HCT116 (cell line): ENCODE data around the gene ESYT3. TPM values are rescaled to one million over a fixed set of nuclear protein-coding genes. Genes with fewer than 3 reads are reported as not detected.

Experiments
- ATAC-seq: fragments of 200-7000 bp; cut with Tn5 transposase; 2 replicates; pipeline ENCODE4 v1.9.1; 2020; ENCODE audit warnings: mild to moderate bottlenecking, moderate library complexity
- BruUV-seq: library from RNA; stranded (reverse); fragments of 400-500 nt; replicated peaks from 2 replicates; lab custom pipeline; 2021; lab: Mats Ljungman, UMichigan
- CTCF ChIA-PET: fragments of 300-600 bp; sonication (Branson Sonifier 250); formaldehyde crosslinking; loops from one replicate; lab custom pipeline; 2021; ENCODE audit warnings: antibody characterized with exemption; lab: Charles Lee
- POLR2A ChIA-PET: fragments of 300-600, 350-600 bp; sonication (Branson Sonifier 250); formaldehyde crosslinking; loops from one replicate; lab custom pipeline; 2021; ENCODE audit warnings: antibody characterized with exemption; lab: Charles Lee
- RAD21 ChIA-PET, 2 experiments: fragments of 300-600 bp; sonication (Branson Sonifier 250); formaldehyde crosslinking; loops; one replicate each; lab custom pipeline; 2023; ENCODE audit warnings: low total read pairs in 2 of 2; ENCODE audit not compliant: uncharacterized antibody in 2 of 2, unreplicated experiment in 2 of 2, low non-redundant PET in 1 of 2; lab: Charles Lee
- DNase-seq: peaks from one replicate; pipeline ENCODE4 v3.0.0-alpha.2; 2010; ENCODE audit warnings: low read depth, low spot score
- H2AFZ ChIP-seq: fragments of 200-600 bp; shearing (Covaris generic), sonication (generic); 2 replicates; pipeline ENCODE4 v1.6.1; 2017; ENCODE audit warnings: low read depth, mixed run types, mixed read lengths, antibody characterized with exemption, low read length; ENCODE audit not compliant: poor library complexity, severe bottlenecking
- H3K27ac ChIP-seq: 2 replicates; pipeline ENCODE4 v1.5.1; 2012; ENCODE audit warnings: low read depth, low read length
- H3K27me3 ChIP-seq: fragments of 200-600 bp; sonication (generic); 2 replicates; pipeline ENCODE4 v1.6.1; 2016; ENCODE audit warnings: mixed run types, low read length, mixed read lengths; ENCODE audit not compliant: insufficient read depth
- H3K36me3 ChIP-seq, 2 experiments: fragments of 200-500 bp in 1 of 2; fragments of 200-600 bp in 1 of 2; sonication (Bioruptor generic) in 1 of 2; sonication (generic) in 1 of 2; 2 replicates each; pipeline versions ENCODE4 v1.5.1 to v1.6.1; 2014 to 2016; ENCODE audit warnings: low read length in 2 of 2, inconsistent platforms in 1 of 2, mixed read lengths in 1 of 2, mixed run types in 1 of 2; ENCODE audit not compliant: insufficient read depth in 2 of 2, control insufficient read depth in 1 of 2
- H3K4me1 ChIP-seq, 2 experiments: fragments of 200-600 bp in 1 of 2; sonication (generic) in 1 of 2; 2 replicates each; pipeline versions ENCODE4 v1.5.1 to v1.6.1; 2012 to 2017; ENCODE audit warnings: low read length in 2 of 2, inconsistent platforms in 1 of 2, mild to moderate bottlenecking in 1 of 2, mixed read lengths in 1 of 2, mixed run types in 1 of 2, moderate library complexity in 1 of 2; ENCODE audit not compliant: insufficient read depth in 2 of 2, control insufficient read depth in 1 of 2
- H3K4me2 ChIP-seq: fragments of 200-600 bp; sonication (generic); 2 replicates; pipeline ENCODE4 v1.6.1; 2017; ENCODE audit warnings: mixed run types, low read length, mixed read lengths
- H3K4me3 ChIP-seq, 2 experiments: fragments of 200-600 bp in 1 of 2; sonication (generic) in 1 of 2; replicated peaks in 1 of 2; 2 replicates each; pipeline ENCODE4 v1.5.1; 2011 to 2016; ENCODE audit warnings: low read length in 2 of 2, control low read depth in 1 of 2, low read depth in 1 of 2, mild to moderate bottlenecking in 1 of 2, mixed read lengths in 1 of 2, mixed run types in 1 of 2
- H3K79me2 ChIP-seq: fragments of 200-600 bp; sonication (generic); 2 replicates; pipeline ENCODE4 v1.6.1; 2017; ENCODE audit warnings: mild to moderate bottlenecking, mixed run types, low read length, moderate library complexity, mixed read lengths; ENCODE audit not compliant: insufficient read depth
- H3K9ac ChIP-seq: fragments of 200-600 bp; sonication (generic); 2 replicates; pipeline ENCODE4 v1.6.1; 2016; ENCODE audit warnings: low read length, mixed read lengths
- H3K9me2 ChIP-seq: fragments of 200-600 bp; sonication (generic), shearing (Covaris generic); 2 replicates; pipeline ENCODE4 v1.6.1; 2017; ENCODE audit warnings: mixed run types, mild to moderate bottlenecking, moderate library complexity; ENCODE audit not compliant: insufficient read depth
- H3K9me3 ChIP-seq, 2 experiments: fragments of 200-500 bp in 1 of 2; fragments of 200-600 bp in 1 of 2; sonication (Bioruptor generic) in 1 of 2; sonication (generic) in 1 of 2; 2 replicates each; pipeline ENCODE4 v1.6.1; 2014 to 2017; ENCODE audit warnings: low read length in 2 of 2, mixed read lengths in 2 of 2, inconsistent platforms in 1 of 2, low read depth in 1 of 2, mild to moderate bottlenecking in 1 of 2, mixed run types in 1 of 2, moderate library complexity in 1 of 2; ENCODE audit not compliant: control insufficient read depth in 1 of 2, insufficient read depth in 1 of 2
- H4K20me1 ChIP-seq: fragments of 200-600 bp; sonication (generic), shearing (Covaris generic); 2 replicates; pipeline ENCODE4 v1.6.1; 2017; ENCODE audit warnings: mixed run types, mild to moderate bottlenecking, moderate library complexity; ENCODE audit not compliant: insufficient read depth
- CEBPB ChIP-seq: IDR thresholded peaks from 2 replicates; pipeline ENCODE4 v1.6.1; 2012; ENCODE audit warnings: low read depth
- EGR1 ChIP-seq: IDR thresholded peaks from 2 replicates; pipeline ENCODE4 v1.6.1; 2012; ENCODE audit warnings: low read depth
- ELF1 ChIP-seq: IDR thresholded peaks from 2 replicates; pipeline ENCODE4 v1.6.1; 2012; ENCODE audit warnings: low read depth, borderline replicate concordance
- EZH2 ChIP-seq: fragments of 200-600 bp; sonication (generic); IDR thresholded peaks from 2 replicates; pipeline ENCODE4 v1.6.1; 2017; ENCODE audit warnings: antibody characterized with exemption, mixed run types
- EZH2phosphoT487 ChIP-seq: fragments of 200-600 bp; IDR thresholded peaks from 2 replicates; pipeline ENCODE4 v1.6.1; 2018; ENCODE audit warnings: antibody characterized with exemption, borderline replicate concordance
- FOSL1 ChIP-seq: IDR thresholded peaks from 2 replicates; pipeline ENCODE4 v1.6.1; 2012; ENCODE audit warnings: low read depth
- SIN3A ChIP-seq: IDR thresholded peaks from 2 replicates; pipeline ENCODE4 v1.6.1; 2012; ENCODE audit warnings: low read depth
- SP1 ChIP-seq: IDR thresholded peaks from 2 replicates; pipeline ENCODE4 v1.6.1; 2012; ENCODE audit warnings: low read depth
- SRF ChIP-seq: IDR thresholded peaks from 2 replicates; pipeline ENCODE4 v1.6.1; 2012; ENCODE audit warnings: low read depth
- YY1 ChIP-seq: IDR thresholded peaks from 2 replicates; pipeline ENCODE4 v1.6.1; 2011; ENCODE audit warnings: low read length, low read depth, moderate library complexity, mild to moderate bottlenecking; ENCODE audit not compliant: insufficient replicate concordance; ENCODE audit errors: extremely low read depth
- ZFX ChIP-seq: fragments of 450-650 bp; IDR thresholded peaks from 2 replicates; pipeline ENCODE4 v1.6.1; 2017
- ZNF274 ChIP-seq: fragments of 200-500 bp; sonication (Bioruptor generic); IDR thresholded peaks from 2 replicates; pipeline ENCODE4 v1.6.1; 2014; ENCODE audit warnings: mild to moderate bottlenecking, low read depth, low read length, inconsistent platforms
- intact Hi-C: fragments of 100-400 bp; cut with micrococcal nuclease; formaldehyde crosslinking; loops from 2 replicates; pipeline ENCODE4 v1.10.0; 2022
- total RNA-seq: library from RNA; stranded (reverse); gene quantifications from one replicate; pipeline ENCODE4 v1.2.1, GENCODE V29; 2021; ENCODE audit not compliant: unreplicated experiment
- TF ChIP-seq, protein P1 (sequence below): IDR thresholded peaks from 2 replicates; pipeline ENCODE4 v1.6.1; 2012; ENCODE audit warnings: low read depth
- TF ChIP-seq, protein P2 (sequence below): IDR thresholded peaks from 2 replicates; pipeline ENCODE4 v1.6.1; 2012
- TF ChIP-seq, protein P3 (sequence below): IDR thresholded peaks from 2 replicates; pipeline ENCODE4 v1.6.1; 2011; ENCODE audit warnings: mild to moderate bottlenecking, low read length, moderate library complexity; ENCODE audit not compliant: insufficient replicate concordance; ENCODE audit errors: extremely low read depth
- TF ChIP-seq, protein P4 (sequence below): IDR thresholded peaks from 2 replicates; pipeline ENCODE4 v1.6.1; 2012
- TF ChIP-seq, protein P5 (sequence below), 3 experiments: fragments of 200-600 bp in 1 of 3; sonication (generic) in 1 of 3; IDR thresholded peaks in 2 of 3; conservative IDR thresholded peaks in 1 of 3; 2 replicates each; pipeline ENCODE4 v1.5.1; 2012 to 2017; ENCODE audit warnings: low read depth in 2 of 3, low read length in 2 of 3, antibody characterized with exemption in 1 of 3, borderline replicate concordance in 1 of 3, control low read depth in 1 of 3, mild to moderate bottlenecking in 1 of 3, mixed read lengths in 1 of 3, mixed run types in 1 of 3, moderate library complexity in 1 of 3; ENCODE audit not compliant: insufficient read depth in 1 of 3

ESYT3 gene
- total RNA-seq, 1 experiment from 2014 or later = 0.05 TPM

DNA sequence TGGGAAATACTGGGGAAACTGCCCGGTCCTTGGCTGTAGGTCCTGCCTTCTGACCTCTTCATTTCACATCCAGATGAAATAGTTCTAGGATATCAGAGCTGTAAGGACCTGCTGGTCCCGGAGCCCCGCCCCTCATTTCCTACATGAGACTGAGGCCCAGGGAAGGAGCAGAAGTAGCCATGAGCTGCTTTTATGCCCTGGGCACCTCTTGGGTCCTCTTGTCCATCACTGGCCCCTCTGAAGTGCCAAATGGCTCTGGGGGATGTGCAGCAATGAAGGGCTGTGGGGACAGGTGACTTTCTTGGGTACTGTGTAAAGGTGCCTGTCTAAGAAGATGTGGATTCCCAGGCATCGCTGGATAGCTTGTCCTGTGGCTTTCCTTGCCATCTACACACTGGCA is 40.3 kb upstream of the ESYT3 start:
- Histone ChIP-seq H3K4me3 (no peak overlapping the region), H3K4me1 (peaks cover 21 to 23% of the 10 kb centered on the region in 2 experiments), H3K79me2 (no peaks in the 10 kb centered on the region), H3K27ac (no peak overlapping the region), H3K9me2 (no peaks in the 10 kb centered on the region), H2AFZ (no peak overlapping the region), H3K36me3 (no peaks in the 10 kb centered on the region), H3K4me2 (no peak overlapping the region), H3K9me3 (no peaks in the 10 kb centered on the region), H3K9ac (no peak overlapping the region), H4K20me1 (no peaks in the 10 kb centered on the region), H3K27me3 (no peaks in the 10 kb centered on the region)
- RAD21 ChIA-PET = no interaction called here
- CTCF ChIA-PET = no interaction called here
- DNase-seq (no peak), ATAC-seq (no peak)
- TF ChIP-seq, protein P1, sequence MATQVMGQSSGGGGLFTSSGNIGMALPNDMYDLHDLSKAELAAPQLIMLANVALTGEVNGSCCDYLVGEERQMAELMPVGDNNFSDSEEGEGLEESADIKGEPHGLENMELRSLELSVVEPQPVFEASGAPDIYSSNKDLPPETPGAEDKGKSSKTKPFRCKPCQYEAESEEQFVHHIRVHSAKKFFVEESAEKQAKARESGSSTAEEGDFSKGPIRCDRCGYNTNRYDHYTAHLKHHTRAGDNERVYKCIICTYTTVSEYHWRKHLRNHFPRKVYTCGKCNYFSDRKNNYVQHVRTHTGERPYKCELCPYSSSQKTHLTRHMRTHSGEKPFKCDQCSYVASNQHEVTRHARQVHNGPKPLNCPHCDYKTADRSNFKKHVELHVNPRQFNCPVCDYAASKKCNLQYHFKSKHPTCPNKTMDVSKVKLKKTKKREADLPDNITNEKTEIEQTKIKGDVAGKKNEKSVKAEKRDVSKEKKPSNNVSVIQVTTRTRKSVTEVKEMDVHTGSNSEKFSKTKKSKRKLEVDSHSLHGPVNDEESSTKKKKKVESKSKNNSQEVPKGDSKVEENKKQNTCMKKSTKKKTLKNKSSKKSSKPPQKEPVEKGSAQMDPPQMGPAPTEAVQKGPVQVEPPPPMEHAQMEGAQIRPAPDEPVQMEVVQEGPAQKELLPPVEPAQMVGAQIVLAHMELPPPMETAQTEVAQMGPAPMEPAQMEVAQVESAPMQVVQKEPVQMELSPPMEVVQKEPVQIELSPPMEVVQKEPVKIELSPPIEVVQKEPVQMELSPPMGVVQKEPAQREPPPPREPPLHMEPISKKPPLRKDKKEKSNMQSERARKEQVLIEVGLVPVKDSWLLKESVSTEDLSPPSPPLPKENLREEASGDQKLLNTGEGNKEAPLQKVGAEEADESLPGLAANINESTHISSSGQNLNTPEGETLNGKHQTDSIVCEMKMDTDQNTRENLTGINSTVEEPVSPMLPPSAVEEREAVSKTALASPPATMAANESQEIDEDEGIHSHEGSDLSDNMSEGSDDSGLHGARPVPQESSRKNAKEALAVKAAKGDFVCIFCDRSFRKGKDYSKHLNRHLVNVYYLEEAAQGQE = no peak
- TF ChIP-seq, protein P2, sequence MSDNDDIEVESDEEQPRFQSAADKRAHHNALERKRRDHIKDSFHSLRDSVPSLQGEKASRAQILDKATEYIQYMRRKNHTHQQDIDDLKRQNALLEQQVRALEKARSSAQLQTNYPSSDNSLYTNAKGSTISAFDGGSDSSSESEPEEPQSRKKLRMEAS = no peak
- TF ChIP-seq ZNF274 (no peak), ZFX (no peak), EGR1 (no peak), SP1 (no peak), FOSL1 (no peak), SIN3A (no peak), EZH2 (no peak), EZH2phosphoT487 (no peak), SRF (no peak), YY1 (no peak), ELF1 (no peak), CEBPB (no peak)
- TF ChIP-seq, protein P3, sequence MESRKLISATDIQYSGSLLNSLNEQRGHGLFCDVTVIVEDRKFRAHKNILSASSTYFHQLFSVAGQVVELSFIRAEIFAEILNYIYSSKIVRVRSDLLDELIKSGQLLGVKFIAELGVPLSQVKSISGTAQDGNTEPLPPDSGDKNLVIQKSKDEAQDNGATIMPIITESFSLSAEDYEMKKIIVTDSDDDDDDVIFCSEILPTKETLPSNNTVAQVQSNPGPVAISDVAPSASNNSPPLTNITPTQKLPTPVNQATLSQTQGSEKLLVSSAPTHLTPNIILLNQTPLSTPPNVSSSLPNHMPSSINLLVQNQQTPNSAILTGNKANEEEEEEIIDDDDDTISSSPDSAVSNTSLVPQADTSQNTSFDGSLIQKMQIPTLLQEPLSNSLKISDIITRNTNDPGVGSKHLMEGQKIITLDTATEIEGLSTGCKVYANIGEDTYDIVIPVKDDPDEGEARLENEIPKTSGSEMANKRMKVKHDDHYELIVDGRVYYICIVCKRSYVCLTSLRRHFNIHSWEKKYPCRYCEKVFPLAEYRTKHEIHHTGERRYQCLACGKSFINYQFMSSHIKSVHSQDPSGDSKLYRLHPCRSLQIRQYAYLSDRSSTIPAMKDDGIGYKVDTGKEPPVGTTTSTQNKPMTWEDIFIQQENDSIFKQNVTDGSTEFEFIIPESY = no peak
- TF ChIP-seq, protein P4, sequence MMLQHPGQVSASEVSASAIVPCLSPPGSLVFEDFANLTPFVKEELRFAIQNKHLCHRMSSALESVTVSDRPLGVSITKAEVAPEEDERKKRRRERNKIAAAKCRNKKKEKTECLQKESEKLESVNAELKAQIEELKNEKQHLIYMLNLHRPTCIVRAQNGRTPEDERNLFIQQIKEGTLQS = no peak
- TF ChIP-seq, protein P5, sequence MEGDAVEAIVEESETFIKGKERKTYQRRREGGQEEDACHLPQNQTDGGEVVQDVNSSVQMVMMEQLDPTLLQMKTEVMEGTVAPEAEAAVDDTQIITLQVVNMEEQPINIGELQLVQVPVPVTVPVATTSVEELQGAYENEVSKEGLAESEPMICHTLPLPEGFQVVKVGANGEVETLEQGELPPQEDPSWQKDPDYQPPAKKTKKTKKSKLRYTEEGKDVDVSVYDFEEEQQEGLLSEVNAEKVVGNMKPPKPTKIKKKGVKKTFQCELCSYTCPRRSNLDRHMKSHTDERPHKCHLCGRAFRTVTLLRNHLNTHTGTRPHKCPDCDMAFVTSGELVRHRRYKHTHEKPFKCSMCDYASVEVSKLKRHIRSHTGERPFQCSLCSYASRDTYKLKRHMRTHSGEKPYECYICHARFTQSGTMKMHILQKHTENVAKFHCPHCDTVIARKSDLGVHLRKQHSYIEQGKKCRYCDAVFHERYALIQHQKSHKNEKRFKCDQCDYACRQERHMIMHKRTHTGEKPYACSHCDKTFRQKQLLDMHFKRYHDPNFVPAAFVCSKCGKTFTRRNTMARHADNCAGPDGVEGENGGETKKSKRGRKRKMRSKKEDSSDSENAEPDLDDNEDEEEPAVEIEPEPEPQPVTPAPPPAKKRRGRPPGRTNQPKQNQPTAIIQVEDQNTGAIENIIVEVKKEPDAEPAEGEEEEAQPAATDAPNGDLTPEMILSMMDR (IDR thresholded peaks at IDR 0.05 in 2 of 3, conservative IDR thresholded peaks at IDR 0.05 in 1 of 3; ENCODE audit: borderline replicate concordance in 1 of 3, insufficient read depth in 1 of 3, low read depth in 2 of 3, low read length in 2 of 3) = no peak
- POLR2A ChIA-PET = no interaction called here
- BruUV-seq = no TSS peak
- intact Hi-C loops = no loop called here
